Muscle of leg (tissue), 16 donors: ENCODE measurements around the gene BFAR. TPM values are rescaled to one million over a fixed set of nuclear protein-coding genes. Genes with fewer than 3 reads are reported as not detected.
A peak's percentile ranks its signal among the peaks of the same experiment; 100 is the strongest.

Source experiments
- DNase-seq: peaks from one replicate; pipeline ENCODE4 v3.0.0; 2013
- H3K27ac ChIP-seq: one replicate; pipeline ENCODE4 v1.5.1; 2013; ENCODE audit warnings: mild to moderate bottlenecking, low read length, control low read depth
- H3K27me3 ChIP-seq: one replicate; pipeline ENCODE4 v1.6.1; 2013; ENCODE audit warnings: low read length; ENCODE audit not compliant: control insufficient read depth, insufficient read depth
- H3K36me3 ChIP-seq: one replicate; pipeline ENCODE4 v1.6.1; 2013; ENCODE audit warnings: low read length; ENCODE audit not compliant: control insufficient read depth, insufficient read depth
- H3K4me1 ChIP-seq: one replicate; pipeline ENCODE4 v1.6.1; 2013; ENCODE audit warnings: low read length; ENCODE audit not compliant: control insufficient read depth, insufficient read depth
- H3K4me3 ChIP-seq: one replicate; pipeline ENCODE4 v1.5.1; 2013; ENCODE audit warnings: low read length, control low read depth
- H3K9me3 ChIP-seq: replicated peaks from 2 replicates; pipeline ENCODE4 v1.6.1; 2013; ENCODE audit warnings: low read depth, low read length; ENCODE audit not compliant: control insufficient read depth
- WGBS: methylation state at CpG from one replicate; pipeline ENCODE4 v1.1.5; 2013; ENCODE audit warnings: missing lambda C conversion rate; ENCODE audit not compliant: insufficient coverage; 5-methylcytosine and 5-hydroxymethylcytosine counted together
- long read RNA-seq, 11 donors: transcript quantifications; one replicate each; lab custom pipeline, GENCODE V29; 2026
- polyA plus RNA-seq, 8 donors: library from polyadenylated mRNA; unstranded; fragments of 120-200 nt; gene quantifications; one replicate each; pipeline versions ENCODE4 v1.2.1 to v1.2.3, GENCODE V29; 2013; ENCODE audit warnings: inconsistent platforms in 1 of 8, low replicate concordance in 1 of 8; ENCODE audit not compliant: insufficient read length in 8 of 8, insufficient read depth in 1 of 8
- total RNA-seq: library from RNA; stranded (reverse); fragments of 120-200 nt; gene quantifications from one replicate; pipeline ENCODE4 v1.2.4, GENCODE V29; 2013

Gene BFAR
- total RNA-seq (43.5 TPM), polyA plus RNA-seq (10 to 100 TPM; 42.3 to 60.0 (median 51.4) TPM)
- long read RNA-seq, donor 1, transcript BFAR-203 (4 exons, 1,414 nt), result major isoform, 7 of 22 reads
- long read RNA-seq, donor 1, transcript BFAR-201 (8 exons, 3,039 nt), result minor isoform, 6 of 22 reads
- long read RNA-seq, donor 1, partial matches to known transcripts, result 9 of 22 reads
- long read RNA-seq, donor 1, other reads (novel, unspliced or antisense), result 0 of 22 reads
- long read RNA-seq, donor 2, partial matches to known transcripts, result 0 of 1 reads
- long read RNA-seq, donor 2, other reads (novel, unspliced or antisense), result 0 of 1 reads
- long read RNA-seq, donor 3, transcript BFAR-201 (8 exons, 3,039 nt), result major isoform, 7 of 22 reads
- long read RNA-seq, donor 3, partial matches to known transcripts, result 11 of 22 reads
- long read RNA-seq, donor 3, other reads (novel, unspliced or antisense), result 0 of 22 reads
- long read RNA-seq, donor 4, transcript BFAR-201 (8 exons, 3,039 nt), result major isoform, 5 of 11 reads
- long read RNA-seq, donor 4, partial matches to known transcripts, result 5 of 11 reads
- long read RNA-seq, donor 4, other reads (novel, unspliced or antisense), result 0 of 11 reads
- long read RNA-seq, donor 5, transcript BFAR-201 (8 exons, 3,039 nt), result major isoform, 13 of 59 reads
- long read RNA-seq, donor 5, transcript BFAR-203 (4 exons, 1,414 nt), result minor isoform, 8 of 59 reads
- long read RNA-seq, donor 5, partial matches to known transcripts, result 36 of 59 reads
- long read RNA-seq, donor 5, other reads (novel, unspliced or antisense), result 0 of 59 reads
- long read RNA-seq, donor 6, transcript BFAR-201 (8 exons, 3,039 nt), result major isoform, 17 of 25 reads
- long read RNA-seq, donor 6, partial matches to known transcripts, result 5 of 25 reads
- long read RNA-seq, donor 6, other reads (novel, unspliced or antisense), result 0 of 25 reads
- long read RNA-seq, donor 7, transcript BFAR-201 (8 exons, 3,039 nt), result major isoform, 11 of 24 reads
- long read RNA-seq, donor 7, transcript BFAR-203 (4 exons, 1,414 nt), result minor isoform, 5 of 24 reads
- long read RNA-seq, donor 7, partial matches to known transcripts, result 8 of 24 reads
- long read RNA-seq, donor 7, other reads (novel, unspliced or antisense), result 0 of 24 reads
- long read RNA-seq, donor 8, transcript BFAR-201 (8 exons, 3,039 nt), result major isoform, 6 of 8 reads
- long read RNA-seq, donor 8, partial matches to known transcripts, result 0 of 8 reads
- long read RNA-seq, donor 8, other reads (novel, unspliced or antisense), result 0 of 8 reads
- long read RNA-seq, donor 9, partial matches to known transcripts, result 17 of 21 reads
- long read RNA-seq, donor 9, other reads (novel, unspliced or antisense), result 0 of 21 reads
- long read RNA-seq, donor 10, transcript BFAR-201 (8 exons, 3,039 nt), result minor isoform, 6 of 13 reads
- long read RNA-seq, donor 10, transcript BFAR-203 (4 exons, 1,414 nt), result major isoform, 7 of 13 reads
- long read RNA-seq, donor 10, partial matches to known transcripts, result 0 of 13 reads
- long read RNA-seq, donor 10, other reads (novel, unspliced or antisense), result 0 of 13 reads
- long read RNA-seq, donor 11, transcript BFAR-203 (4 exons, 1,414 nt), result major isoform, 5 of 20 reads
- long read RNA-seq, donor 11, partial matches to known transcripts, result 10 of 20 reads
- long read RNA-seq, donor 11, other reads (novel, unspliced or antisense), result 0 of 20 reads

GRCh38 chr16:14632693-14633569, at the start of gene BFAR:
BFAR (plus strand) TSS chr16:14632951; CDS start chr16:14644347, 11,396 bp downstream.
- H3K27ac ChIP-seq, result peak within 1 kb of the TSS; percentile 98

DNA sequence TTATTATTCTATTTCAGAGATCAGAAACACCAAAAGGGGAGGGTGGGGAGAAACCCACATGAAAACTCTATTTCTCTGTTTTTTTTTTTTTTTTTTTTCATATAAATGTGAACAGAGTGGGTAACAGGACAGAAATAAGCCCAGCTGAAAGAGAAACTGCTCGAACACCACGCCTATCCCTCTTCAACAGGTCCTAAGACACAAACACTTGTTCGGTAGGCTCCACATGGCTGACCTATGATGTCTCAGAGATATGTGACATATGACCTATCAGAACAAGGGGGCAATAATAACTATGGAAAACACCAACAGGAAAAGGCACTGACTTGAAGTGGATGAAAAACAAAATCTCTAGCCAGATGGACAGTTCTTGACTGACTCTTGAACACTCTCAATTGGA, 47.5 kb upstream of the BFAR start:
- H3K27me3 ChIP-seq, result no peaks in the 10 kb centered on the region
- H3K4me3 ChIP-seq, result no peak overlapping the region
- H3K36me3 ChIP-seq, result peaks cover 47% of the 10 kb centered on the region
- no peak for DNase-seq
- no CpG with 5 or more reads among the region's 3 CpGs for WGBS
- H3K4me1 ChIP-seq, result no peaks in the 10 kb centered on the region
- H3K9me3 ChIP-seq, result no peaks in the 10 kb centered on the region
- H3K27ac ChIP-seq, result no peak overlapping the region

More at GRCh38 chr16:14632693-14633569, at the start of gene BFAR:
- peaks cover 5% of the 10 kb centered on the region for H3K36me3 ChIP-seq
- no peaks in the 10 kb centered on the region for H3K9me3 ChIP-seq
- H3K27me3 ChIP-seq, result no peaks in the 10 kb centered on the region
- DNase-seq, result peak; percentile 99
- H3K4me3 ChIP-seq, result peak within 1 kb of the TSS; percentile 85
- peaks cover 35% of the 10 kb centered on the region for H3K4me1 ChIP-seq
- WGBS, result under 1% methylated on average over 51 of the region's 69 CpGs

GRCh38 chr16:14586637-14587305, 46.0 kb upstream of the BFAR start:
- Histone ChIP-seq H3K9me3 (no peaks in the 10 kb centered on the region), H3K27me3 (no peaks in the 10 kb centered on the region), H3K4me1 (no peaks in the 10 kb centered on the region), H3K36me3 (peaks cover 43% of the 10 kb centered on the region), H3K27ac (no peak overlapping the region), H3K4me3 (no peak overlapping the region)
- DNase-seq, result no peak
- no CpG with 5 or more reads among the region's 3 CpGs for WGBS

DNA sequence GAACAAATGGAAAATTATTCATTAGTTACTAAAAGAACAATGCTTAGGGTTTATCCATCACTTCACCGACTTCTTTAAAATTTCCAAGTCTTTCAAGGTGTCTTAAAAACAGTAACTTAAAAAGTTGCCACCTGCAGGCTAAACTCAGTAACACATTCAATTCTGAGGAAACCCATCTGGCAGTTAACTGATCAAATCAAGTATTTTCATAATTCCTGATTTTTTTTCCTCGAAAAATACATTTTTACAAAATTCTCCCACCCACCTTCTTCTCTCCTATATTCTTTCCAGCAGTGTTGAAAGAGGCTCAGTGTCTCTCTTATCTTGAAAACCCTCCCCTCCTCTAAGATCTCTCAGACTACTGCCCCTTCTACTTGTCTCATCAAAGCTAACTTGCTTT, 32.6 kb upstream of the BFAR start:
- H3K36me3 ChIP-seq, result peaks cover 66% of the 10 kb centered on the region

GRCh38 chr16:14602443-14602963, 30.2 kb upstream of the BFAR start:
- 92% methylated on average over 5 of the region's 6 CpGs for WGBS
- H3K36me3 ChIP-seq, result peaks cover 62% of the 10 kb centered on the region
- DNase-seq, result no peak

More for the DNA sequence above, 32.6 kb upstream of the BFAR start:
- no peak overlapping the region for H3K4me3 ChIP-seq
- H3K9me3 ChIP-seq, result no peaks in the 10 kb centered on the region
- peak; percentile 25 for DNase-seq
- H3K27me3 ChIP-seq, result no peaks in the 10 kb centered on the region
- WGBS, result 58% methylated on average over 2 of the region's 2 CpGs
- H3K27ac ChIP-seq, result no peak overlapping the region
- no peaks in the 10 kb centered on the region for H3K4me1 ChIP-seq

GRCh38 chr16:14606102-14606501, 26.6 kb upstream of the BFAR start:
- H3K36me3 ChIP-seq, result peaks cover 59% of the 10 kb centered on the region
- WGBS, result 84% methylated on average over 4 of the region's 6 CpGs
- no peak overlapping the region for H3K4me3 ChIP-seq
- no peaks in the 10 kb centered on the region for H3K4me1 ChIP-seq
- H3K27me3 ChIP-seq, result no peaks in the 10 kb centered on the region
- no peak for DNase-seq
- no peak overlapping the region for H3K27ac ChIP-seq
- H3K9me3 ChIP-seq, result no peaks in the 10 kb centered on the region

More at GRCh38 chr16:14602443-14602963, 30.2 kb upstream of the BFAR start:
- H3K9me3 ChIP-seq, result no peaks in the 10 kb centered on the region
- no peaks in the 10 kb centered on the region for H3K27me3 ChIP-seq
- no peaks in the 10 kb centered on the region for H3K4me1 ChIP-seq
- H3K4me3 ChIP-seq, result no peak overlapping the region
- H3K27ac ChIP-seq, result no peak overlapping the region

- no peaks in the 10 kb centered on the region for H3K27me3 ChIP-seq
- H3K4me3 ChIP-seq, result no peak overlapping the region
- H3K27ac ChIP-seq, result no peak overlapping the region
- no peaks in the 10 kb centered on the region for H3K4me1 ChIP-seq
- H3K36me3 ChIP-seq, result peaks cover 51% of the 10 kb centered on the region
- WGBS, result no CpG with 5 or more reads among the region's 4 CpGs
- H3K9me3 ChIP-seq, result no peaks in the 10 kb centered on the region
- DNase-seq, result no peak
Observed at GRCh38 chr16:14608111-14608566, 24.6 kb upstream of the BFAR start.

DNA sequence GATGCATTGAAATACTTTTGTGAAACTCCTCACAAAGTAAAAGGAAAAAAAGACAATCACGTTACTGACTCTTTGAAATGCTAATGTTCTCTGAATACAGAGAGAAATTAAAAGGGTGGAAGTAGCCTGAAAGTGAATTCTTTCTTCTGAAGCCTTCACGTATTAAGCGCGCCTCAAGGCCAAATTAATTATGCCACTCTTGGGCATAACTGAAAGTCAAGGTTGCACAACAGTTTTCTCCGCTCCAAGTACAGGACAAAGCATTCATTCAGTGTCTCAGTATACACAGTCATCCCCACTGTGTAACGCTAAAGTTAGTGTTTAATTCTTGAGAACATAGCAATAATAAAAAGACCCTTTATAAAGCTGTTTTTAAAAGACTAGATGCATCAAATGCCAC, 24.1 kb upstream of the BFAR start:
- no peak overlapping the region for H3K27ac ChIP-seq
- 88% methylated on average over 3 of the region's 6 CpGs for WGBS
- H3K4me3 ChIP-seq, result no peak overlapping the region
- H3K9me3 ChIP-seq, result no peaks in the 10 kb centered on the region
- no peak for DNase-seq
- no peaks in the 10 kb centered on the region for H3K27me3 ChIP-seq
- H3K4me1 ChIP-seq, result no peaks in the 10 kb centered on the region
- H3K36me3 ChIP-seq, result peaks cover 51% of the 10 kb centered on the region
